PC-3 (cell line): Measurements from ENCODE around the gene PPP1R2C. TPM values are rescaled to one million over a fixed set of nuclear protein-coding genes. Genes with fewer than 3 reads are reported as not detected.

ENCODE experiments used
- ATAC-seq: fragments of 200-7000 bp; cut with Tn5 transposase; 2 replicates; pipeline ENCODE4 v1.9.1; 2020; ENCODE audit warnings: mild to moderate bottlenecking, moderate library complexity
- BruUV-seq: library from RNA; stranded (reverse); fragments of 400-500 nt; replicated peaks from 2 replicates; lab custom pipeline; 2021; lab: Mats Ljungman, UMichigan
- CTCF ChIA-PET: fragments of 300-600 bp; sonication (Branson Sonifier 250); formaldehyde crosslinking; loops from one replicate; lab custom pipeline; 2022; ENCODE audit warnings: antibody characterized with exemption; lab: Charles Lee
- POLR2A ChIA-PET: fragments of 300-600 bp; sonication (Branson Sonifier 250); formaldehyde crosslinking; loops from one replicate; lab custom pipeline; 2022; ENCODE audit warnings: antibody characterized with exemption; ENCODE audit not compliant: unreplicated experiment; lab: Charles Lee
- DNase-seq: peaks from one replicate; pipeline ENCODE4 v3.0.0-alpha.2; 2015
- H2AFZ ChIP-seq: fragments of 300-600 bp; sonication (generic); 2 replicates; pipeline ENCODE4 v1.6.0; 2016; ENCODE audit warnings: antibody characterized with exemption, low read length
- H3F3A ChIP-seq: fragments of 300-600 bp; sonication (generic); one replicate; pipeline ENCODE4 v1.6.0; 2017; ENCODE audit warnings: antibody characterized with exemption, low read length, control low read depth, mild to moderate bottlenecking; ENCODE audit not compliant: unreplicated experiment
- H3K27ac ChIP-seq: fragments of 300-600 bp; sonication (generic); 2 replicates; pipeline ENCODE4 v1.5.1; 2016; ENCODE audit warnings: mild to moderate bottlenecking, low read length
- H3K27me3 ChIP-seq: fragments of 300-600 bp; sonication (generic); 2 replicates; pipeline ENCODE4 v1.6.1; 2016; ENCODE audit warnings: low read length, mixed read lengths
- H3K36me3 ChIP-seq: fragments of 300-600 bp; sonication (generic); 2 replicates; pipeline ENCODE4 v1.6.1; 2016; ENCODE audit warnings: low read depth, mixed run types, low read length, mixed read lengths
- H3K4me1 ChIP-seq: fragments of 300-600 bp; sonication (generic); 2 replicates; pipeline ENCODE4 v1.5.1; 2016; ENCODE audit warnings: low read length; ENCODE audit not compliant: insufficient read depth
- H3K4me2 ChIP-seq: fragments of 300-600 bp; sonication (generic); 2 replicates; pipeline ENCODE4 v1.6.0; 2016; ENCODE audit warnings: low read length
- H3K4me3 ChIP-seq: fragments of 300-600 bp; sonication (generic); 2 replicates; pipeline ENCODE4 v1.5.1; 2016; ENCODE audit warnings: mild to moderate bottlenecking, low read length, mixed read lengths
- H3K79me2 ChIP-seq: fragments of 300-600 bp; sonication (generic); 2 replicates; pipeline ENCODE4 v1.6.1; 2017; ENCODE audit warnings: low read length, mixed read lengths
- H3K9ac ChIP-seq: fragments of 300-600 bp; sonication (generic); 2 replicates; pipeline ENCODE4 v1.6.0; 2016; ENCODE audit warnings: mild to moderate bottlenecking, low read length
- H3K9me2 ChIP-seq: fragments of 300-600 bp; sonication (generic); replicated peaks from 2 replicates; pipeline ENCODE4 v1.6.1; 2016; ENCODE audit warnings: mixed run types, low read length, mixed read lengths
- H3K9me3 ChIP-seq: fragments of 300-600 bp; sonication (generic); 2 replicates; pipeline ENCODE4 v1.6.1; 2016; ENCODE audit warnings: low read length, mixed read lengths
- H4K20me1 ChIP-seq: fragments of 300-600 bp; sonication (generic); 2 replicates; pipeline ENCODE4 v1.6.1; 2016; ENCODE audit warnings: low read length, mixed read lengths
- EZH2 ChIP-seq: fragments of 300-600 bp; sonication (generic); IDR thresholded peaks from one replicate; pipeline ENCODE4 v1.6.1; 2017; ENCODE audit warnings: antibody characterized with exemption, mild to moderate bottlenecking, low read length; ENCODE audit not compliant: unreplicated experiment
- EZH2phosphoT487 ChIP-seq: fragments of 300-600 bp; sonication (generic); IDR thresholded peaks from 2 replicates; pipeline ENCODE4 v1.6.1; 2018; ENCODE audit warnings: mild to moderate bottlenecking, antibody characterized with exemption, low read length, borderline replicate concordance
- intact Hi-C: fragments of 100-400 bp; cut with micrococcal nuclease; formaldehyde crosslinking; loops from 2 replicates; pipeline ENCODE4 v1.9.0; 2023
- total RNA-seq: library from RNA; depleted of rRNA; stranded (reverse); fragments of >200 nt; gene quantifications from 2 replicates; pipeline ENCODE4 v1.2.3, GENCODE V29; 2014
- TF ChIP-seq, protein P1 (sequence below): fragments of 300-600 bp; sonication (generic); conservative IDR thresholded peaks from 2 replicates; pipeline ENCODE4 v1.5.1; 2017; ENCODE audit warnings: antibody characterized with exemption, low read depth, mild to moderate bottlenecking, low read length

PPP1R2C gene
- total RNA-seq, 1 experiment from 2014 or later = not detected

DNA sequence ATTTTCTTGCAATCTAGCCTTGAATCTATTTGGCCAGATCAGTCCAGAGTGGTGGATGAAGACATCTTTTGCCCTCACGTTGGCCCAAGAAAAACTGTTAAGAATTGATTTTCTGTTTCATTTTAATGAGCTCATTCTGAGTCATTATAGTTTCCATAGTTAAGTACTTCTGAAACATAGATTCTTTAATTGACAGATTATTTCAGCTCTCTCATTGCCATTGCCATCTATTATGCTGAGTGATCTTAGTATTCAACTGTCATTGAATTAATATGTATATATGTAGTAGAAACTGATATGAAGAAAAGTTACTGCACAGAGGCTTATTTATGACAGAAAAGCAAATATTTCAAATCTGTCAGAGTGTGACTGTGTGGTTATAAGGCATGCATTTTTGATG, 45.5 kb upstream of the PPP1R2C start:
- H3K4me2 ChIP-seq = no peak overlapping the region
- POLR2A ChIA-PET = no interaction called here
- H3K9ac ChIP-seq = no peak overlapping the region
- no peaks in the 10 kb centered on the region for H3K36me3 ChIP-seq
- intact Hi-C loops = no loop called here
- no peaks in the 10 kb centered on the region for H3K9me2 ChIP-seq
- H4K20me1 ChIP-seq = no peaks in the 10 kb centered on the region
- no peaks in the 10 kb centered on the region for H3K79me2 ChIP-seq
- TF ChIP-seq, protein P1, sequence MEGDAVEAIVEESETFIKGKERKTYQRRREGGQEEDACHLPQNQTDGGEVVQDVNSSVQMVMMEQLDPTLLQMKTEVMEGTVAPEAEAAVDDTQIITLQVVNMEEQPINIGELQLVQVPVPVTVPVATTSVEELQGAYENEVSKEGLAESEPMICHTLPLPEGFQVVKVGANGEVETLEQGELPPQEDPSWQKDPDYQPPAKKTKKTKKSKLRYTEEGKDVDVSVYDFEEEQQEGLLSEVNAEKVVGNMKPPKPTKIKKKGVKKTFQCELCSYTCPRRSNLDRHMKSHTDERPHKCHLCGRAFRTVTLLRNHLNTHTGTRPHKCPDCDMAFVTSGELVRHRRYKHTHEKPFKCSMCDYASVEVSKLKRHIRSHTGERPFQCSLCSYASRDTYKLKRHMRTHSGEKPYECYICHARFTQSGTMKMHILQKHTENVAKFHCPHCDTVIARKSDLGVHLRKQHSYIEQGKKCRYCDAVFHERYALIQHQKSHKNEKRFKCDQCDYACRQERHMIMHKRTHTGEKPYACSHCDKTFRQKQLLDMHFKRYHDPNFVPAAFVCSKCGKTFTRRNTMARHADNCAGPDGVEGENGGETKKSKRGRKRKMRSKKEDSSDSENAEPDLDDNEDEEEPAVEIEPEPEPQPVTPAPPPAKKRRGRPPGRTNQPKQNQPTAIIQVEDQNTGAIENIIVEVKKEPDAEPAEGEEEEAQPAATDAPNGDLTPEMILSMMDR = no peak
- TF ChIP-seq EZH2 (no peak), EZH2phosphoT487 (no peak)
- no peaks in the 10 kb centered on the region for H3F3A ChIP-seq
- DNase-seq = no peak
- no peaks in the 10 kb centered on the region for H3K27me3 ChIP-seq
- no peak overlapping the region for H3K27ac ChIP-seq
- H3K4me3 ChIP-seq = no peak overlapping the region
- no peak for ATAC-seq
- no TSS peak for BruUV-seq
- no peaks in the 10 kb centered on the region for H3K4me1 ChIP-seq
- no peak overlapping the region for H2AFZ ChIP-seq
- H3K9me3 ChIP-seq = no peaks in the 10 kb centered on the region
- CTCF ChIA-PET = no interaction called here

DNA sequence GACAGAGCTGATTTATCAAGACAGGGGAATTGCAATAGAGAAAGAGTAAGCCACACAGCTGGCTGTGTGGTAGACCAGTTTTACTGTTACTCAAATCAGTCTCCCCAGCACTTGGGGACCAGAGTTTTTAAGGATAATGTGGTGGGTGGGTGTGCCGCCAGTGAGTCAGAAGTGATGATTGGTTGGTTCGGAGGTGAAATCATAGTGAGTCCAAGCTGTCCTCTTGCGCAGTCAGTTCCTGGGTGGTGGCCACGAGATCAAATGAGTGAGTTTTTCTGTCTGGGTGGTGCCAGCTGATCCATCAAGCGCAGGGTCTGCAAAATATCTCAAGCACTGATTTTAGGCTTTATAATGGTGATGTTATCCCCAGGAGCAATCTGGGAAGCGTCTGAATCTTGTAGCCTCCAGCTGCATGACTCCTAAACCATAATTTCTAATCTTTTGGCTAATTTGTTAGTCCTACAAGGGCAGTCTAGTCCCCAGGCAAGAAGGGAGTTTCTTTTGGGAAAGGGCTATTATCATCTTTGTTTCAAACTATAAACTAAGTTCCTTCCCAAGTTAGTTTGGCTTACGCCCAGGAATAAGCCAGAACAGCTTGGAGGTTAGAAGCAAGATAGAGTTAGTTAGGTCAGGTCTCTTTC, 44.0 kb upstream of the PPP1R2C start:
- no peak overlapping the region for H3K4me2 ChIP-seq
- no peaks in the 10 kb centered on the region for H3K9me3 ChIP-seq
- H2AFZ ChIP-seq = no peak overlapping the region
- no peaks in the 10 kb centered on the region for H3K9me2 ChIP-seq
- no peak overlapping the region for H3K27ac ChIP-seq
- H4K20me1 ChIP-seq = no peaks in the 10 kb centered on the region
- intact Hi-C loops = no loop called here
- no peak overlapping the region for H3K4me3 ChIP-seq
- TF ChIP-seq, protein P1 = no peak
- TF ChIP-seq EZH2 (no peak), EZH2phosphoT487 (no peak)
- DNase-seq = no peak
- ChIA-PET POLR2A (no interaction called here), CTCF (no interaction called here)
- no peak for ATAC-seq
- no peaks in the 10 kb centered on the region for H3K79me2 ChIP-seq
- H3K27me3 ChIP-seq = no peaks in the 10 kb centered on the region
- H3K36me3 ChIP-seq = no peaks in the 10 kb centered on the region
- H3F3A ChIP-seq = no peaks in the 10 kb centered on the region
- no TSS peak for BruUV-seq
- H3K4me1 ChIP-seq = no peaks in the 10 kb centered on the region
- no peak overlapping the region for H3K9ac ChIP-seq

DNA sequence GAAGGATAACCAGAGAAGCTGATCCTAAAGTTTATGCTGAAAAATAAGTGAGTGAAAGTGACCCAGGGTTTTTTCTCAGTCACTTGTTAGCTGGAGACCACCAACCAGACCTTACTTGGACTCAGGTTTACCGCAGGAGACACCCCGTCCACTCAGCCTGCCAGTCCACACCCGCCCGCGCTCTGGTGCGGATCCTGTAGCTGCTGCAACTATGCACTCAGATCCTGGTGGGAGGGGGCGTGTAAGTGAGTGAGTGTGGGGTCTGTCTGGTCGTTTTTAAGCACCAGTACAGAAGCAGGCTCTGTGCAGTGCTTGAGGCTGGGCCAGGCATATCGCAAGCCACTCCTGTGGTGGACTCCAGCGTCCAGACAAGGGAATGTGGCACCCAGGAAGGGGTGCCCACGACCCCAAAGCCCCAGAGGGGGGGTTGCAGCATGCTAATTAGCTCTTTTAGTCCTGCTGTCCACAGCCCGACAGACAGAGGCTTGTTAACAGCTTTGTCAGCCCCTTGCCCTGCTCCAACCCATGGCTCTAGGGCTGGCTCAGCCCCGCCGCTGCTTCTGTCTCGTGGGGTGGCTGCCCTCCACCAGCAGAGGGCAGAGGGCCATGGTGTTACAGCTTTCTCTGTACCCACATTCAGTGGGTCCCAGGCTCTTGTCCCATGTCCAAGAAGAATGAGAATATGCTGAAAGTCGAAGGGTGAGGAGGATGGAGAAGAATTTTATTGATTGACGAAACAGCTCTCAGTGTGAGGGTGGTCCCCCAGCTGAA, 40.4 kb upstream of the PPP1R2C start:
- no peaks in the 10 kb centered on the region for H3K27me3 ChIP-seq
- no peaks in the 10 kb centered on the region for H3K79me2 ChIP-seq
- TF ChIP-seq EZH2phosphoT487 (no peak), EZH2 (no peak)
- TF ChIP-seq, protein P1 = no peak
- H3K4me2 ChIP-seq = no peak overlapping the region
- no peaks in the 10 kb centered on the region for H3K36me3 ChIP-seq
- H2AFZ ChIP-seq = no peak overlapping the region
- H3K4me1 ChIP-seq = no peaks in the 10 kb centered on the region
- BruUV-seq = no TSS peak
- CTCF ChIA-PET = no interaction called here
- no peak overlapping the region for H3K27ac ChIP-seq
- H4K20me1 ChIP-seq = no peaks in the 10 kb centered on the region
- H3K9me2 ChIP-seq = no peaks in the 10 kb centered on the region
- ATAC-seq (no peak), DNase-seq (no peak)
- POLR2A ChIA-PET = no interaction called here
- no peak overlapping the region for H3K9ac ChIP-seq
- no peaks in the 10 kb centered on the region for H3F3A ChIP-seq
- intact Hi-C loops = no loop called here
- no peak overlapping the region for H3K4me3 ChIP-seq
- H3K9me3 ChIP-seq = no peaks in the 10 kb centered on the region
